HepG2 (cell line): ENCODE results near the gene HOXD8. TPM values are rescaled to one million over a fixed set of nuclear protein-coding genes. Genes with fewer than 3 reads are reported as not detected.

ENCODE experiments used
- BRD4 ChIP-seq: sonication (generic); formaldehyde crosslinking; IDR thresholded peaks from 2 replicates; pipeline ENCODE4 v1.4.0; 2020; ENCODE audit warnings: missing genetic modification reagents
- DZIP1 ChIP-seq: sonication (generic); formaldehyde crosslinking; IDR thresholded peaks from 2 replicates; pipeline ENCODE4 v1.5.0; 2020; ENCODE audit warnings: mild to moderate bottlenecking, missing genetic modification reagents
- HNF4A ChIP-seq: sonication (generic); formaldehyde crosslinking; IDR thresholded peaks from 2 replicates; pipeline ENCODE4 v1.4.0; 2020; ENCODE audit warnings: missing genetic modification reagents
- KAT8 ChIP-seq: IDR thresholded peaks from 2 replicates; pipeline ENCODE4 v1.6.1; 2016; ENCODE audit warnings: missing genetic modification reagents, missing compliant biosample characterization
- MED1 ChIP-seq: sonication (generic); formaldehyde crosslinking; IDR thresholded peaks from 2 replicates; pipeline ENCODE4 v1.4.0; 2020; ENCODE audit warnings: missing genetic modification reagents
- MIER2 ChIP-seq: IDR thresholded peaks from 2 replicates; pipeline ENCODE4 v1.6.1; 2016; ENCODE audit warnings: missing biosample characterization, missing genetic modification reagents
- NR2F2 ChIP-seq: IDR thresholded peaks from 2 replicates; pipeline ENCODE4 v1.6.1; 2012; ENCODE audit warnings: low read depth, inconsistent platforms, borderline replicate concordance
- RAD21 ChIP-seq: fragments of 450-650 bp; formaldehyde crosslinking; IDR thresholded peaks from 2 replicates; pipeline ENCODE4 v1.5.0; 2020; ENCODE audit warnings: mild to moderate bottlenecking
- SNRNP70 ChIP-seq: fragments of 200-400 bp; formaldehyde crosslinking; IDR thresholded peaks from 2 replicates; pipeline ENCODE4 v1.6.1; 2017; ENCODE audit warnings: mild to moderate bottlenecking, low read depth, low read length, moderate library complexity
- SPEN ChIP-seq: sonication (generic); formaldehyde crosslinking; IDR thresholded peaks from 2 replicates; pipeline ENCODE4 v1.5.1; 2020; ENCODE audit warnings: low read depth, mild to moderate bottlenecking, missing genetic modification reagents
- YY1 ChIP-seq: IDR thresholded peaks from 2 replicates; pipeline ENCODE4 v1.6.1; 2011; ENCODE audit warnings: low read length, low read depth, moderate library complexity, mild to moderate bottlenecking; ENCODE audit not compliant: insufficient read depth, insufficient replicate concordance
- ZBTB25 ChIP-seq: IDR thresholded peaks from 2 replicates; pipeline ENCODE4 v1.6.1; 2018; ENCODE audit warnings: missing genetic modification reagents
- ZBTB38 ChIP-seq: sonication (generic); formaldehyde crosslinking; IDR thresholded peaks from 2 replicates; pipeline ENCODE4 v1.5.1; 2020; ENCODE audit warnings: mild to moderate bottlenecking, missing genetic modification reagents
- ZBTB49 ChIP-seq: sonication (generic); formaldehyde crosslinking; IDR thresholded peaks from 2 replicates; pipeline ENCODE4 v1.4.0; 2020; ENCODE audit warnings: missing genetic modification reagents, borderline replicate concordance
- ZC3H13 ChIP-seq: sonication (generic); formaldehyde crosslinking; IDR thresholded peaks from 2 replicates; pipeline ENCODE4 v1.8.1; 2023; ENCODE audit warnings: mild to moderate bottlenecking, missing genetic modification reagents, moderate library complexity
- ZFY ChIP-seq: sonication (generic); formaldehyde crosslinking; IDR thresholded peaks from 2 replicates; pipeline ENCODE4 v1.4.0; 2020; ENCODE audit warnings: missing genetic modification reagents
- ZNF264 ChIP-seq: sonication (generic); formaldehyde crosslinking; IDR thresholded peaks from 2 replicates; pipeline ENCODE4 v1.4.0; 2020; ENCODE audit warnings: missing genetic modification reagents
- ZNF282 ChIP-seq: fragments of 450-650 bp; IDR thresholded peaks from 2 replicates; pipeline ENCODE4 v1.6.1; 2018; ENCODE audit not compliant: partially characterized antibody
- ZNF720 ChIP-seq: sonication (generic); formaldehyde crosslinking; IDR thresholded peaks from 2 replicates; pipeline ENCODE4 v1.4.0; 2020; ENCODE audit warnings: missing genetic modification reagents
- polyA plus RNA-seq, 8 experiments: library from polyadenylated mRNA; depleted of rRNA in 3 of 8; stranded (reverse) in 7 of 8; unstranded in 1 of 8; fragments of >200 nt; fragmentation: Illumina TruSeq in 4 of 8; extraction: Trizol in 4 of 8; gene quantifications; 2 replicates each; pipeline versions ENCODE4 v1.2.1 to v1.2.3, GENCODE V29; 2011 to 2016; ENCODE audit warnings: low read depth in 4 of 8, missing spikeins in 1 of 8, mixed read lengths in 1 of 8; ENCODE audit not compliant: insufficient read depth in 1 of 8
- total RNA-seq, 5 experiments: library from RNA; depleted of rRNA; stranded (reverse); fragments of >200 nt; fragmentation: Illumina TruSeq; extraction: Trizol; gene quantifications; 2 replicates each; pipeline ENCODE4 v1.2.3, GENCODE V29; 2016; ENCODE audit warnings: low read depth in 1 of 5
- TF ChIP-seq, protein P1 (sequence below): sonication (generic); formaldehyde crosslinking; IDR thresholded peaks from 2 replicates; pipeline ENCODE4 v1.8.1; 2023; ENCODE audit warnings: mild to moderate bottlenecking, missing genetic modification reagents
- TF ChIP-seq, protein P2 (sequence below): IDR thresholded peaks from 2 replicates; pipeline ENCODE4 v1.6.1; 2012; ENCODE audit warnings: low read depth, low read length, improper control_type of control experiment

The HOXD8 gene
- total and polyA plus RNA-seq, 2 of the 13 experiments (the other 11 are each of a cell fraction or from before 2014, with no cell fraction given): not detected

GRCh38 chr2:176126929-176127773 lies 2.4 kb upstream of the HOXD8 start (continued):
- TF ChIP-seq DZIP1 (CRISPR knock-in tag) (no peak), NR2F2 (no peak), ZNF720 (no peak), ZBTB38 (CRISPR knock-in tag) (no peak), YY1 (no peak), MIER2 (CRISPR knock-in tag) (no peak), ZBTB25 (no peak), KAT8 (no peak), ZNF264 (CRISPR knock-in tag) (no peak), MED1 (CRISPR knock-in tag) (no peak), SNRNP70 (no peak), ZBTB49 (no peak), ZFY (CRISPR knock-in tag) (no peak), ZNF282 (no peak), HNF4A (CRISPR knock-in tag) (no peak), BRD4 (CRISPR knock-in tag) (no peak), ZC3H13 (no peak), SPEN (no peak), RAD21 (CRISPR knock-in tag) (peak; percentile 76; the same call in 1 of the 2 replicates)
- TF ChIP-seq, protein P1, sequence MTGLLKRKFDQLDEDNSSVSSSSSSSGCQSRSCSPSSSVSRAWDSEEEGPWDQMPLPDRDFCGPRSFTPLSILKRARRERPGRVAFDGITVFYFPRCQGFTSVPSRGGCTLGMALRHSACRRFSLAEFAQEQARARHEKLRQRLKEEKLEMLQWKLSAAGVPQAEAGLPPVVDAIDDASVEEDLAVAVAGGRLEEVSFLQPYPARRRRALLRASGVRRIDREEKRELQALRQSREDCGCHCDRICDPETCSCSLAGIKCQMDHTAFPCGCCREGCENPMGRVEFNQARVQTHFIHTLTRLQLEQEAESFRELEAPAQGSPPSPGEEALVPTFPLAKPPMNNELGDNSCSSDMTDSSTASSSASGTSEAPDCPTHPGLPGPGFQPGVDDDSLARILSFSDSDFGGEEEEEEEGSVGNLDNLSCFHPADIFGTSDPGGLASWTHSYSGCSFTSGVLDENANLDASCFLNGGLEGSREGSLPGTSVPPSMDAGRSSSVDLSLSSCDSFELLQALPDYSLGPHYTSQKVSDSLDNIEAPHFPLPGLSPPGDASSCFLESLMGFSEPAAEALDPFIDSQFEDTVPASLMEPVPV (CRISPR knock-in tag): no peak
- TF ChIP-seq, protein P2, sequence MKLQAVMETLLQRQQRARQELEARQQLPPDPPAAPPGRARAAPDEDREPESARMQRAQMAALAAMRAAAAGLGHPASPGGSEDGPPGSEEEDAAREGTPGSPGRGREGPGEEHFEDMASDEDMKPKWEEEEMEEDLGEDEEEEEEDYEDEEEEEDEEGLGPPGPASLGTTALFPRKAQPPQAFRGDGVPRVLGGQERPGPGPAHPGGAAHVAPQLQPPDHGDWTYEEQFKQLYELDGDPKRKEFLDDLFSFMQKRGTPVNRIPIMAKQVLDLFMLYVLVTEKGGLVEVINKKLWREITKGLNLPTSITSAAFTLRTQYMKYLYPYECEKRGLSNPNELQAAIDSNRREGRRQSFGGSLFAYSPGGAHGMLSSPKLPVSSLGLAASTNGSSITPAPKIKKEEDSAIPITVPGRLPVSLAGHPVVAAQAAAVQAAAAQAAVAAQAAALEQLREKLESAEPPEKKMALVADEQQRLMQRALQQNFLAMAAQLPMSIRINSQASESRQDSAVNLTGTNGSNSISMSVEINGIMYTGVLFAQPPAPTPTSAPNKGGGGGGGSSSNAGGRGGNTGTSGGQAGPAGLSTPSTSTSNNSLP: peak; percentile 81
